ENCODE measurements around the gene RTP5.
"Not testable (repeated sequence)": the region's sequence is repeated elsewhere in the genome, so short reads cannot be mapped to it uniquely, and the experiment has no call there.

Gene RTP5

DNA sequence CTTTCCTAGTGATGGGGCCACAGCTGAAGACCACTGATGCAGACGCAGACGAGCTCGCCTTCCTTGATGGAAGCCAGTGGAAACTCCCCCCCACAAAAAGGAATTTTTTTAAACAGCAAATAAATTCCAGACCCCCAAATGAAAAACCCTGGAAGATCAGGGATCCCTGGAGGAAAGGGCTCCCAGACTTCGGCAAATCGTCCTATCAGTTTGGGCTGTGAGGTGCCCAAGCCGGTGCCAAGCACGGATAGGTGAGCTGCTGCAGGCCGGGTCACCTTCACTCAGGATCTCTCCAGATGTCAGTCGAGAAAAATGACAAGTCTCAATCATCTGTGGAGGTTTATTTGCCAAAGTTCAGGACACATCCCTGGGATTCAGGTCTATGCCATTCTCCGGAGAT is 42.0 kb downstream of the RTP5 start:
- no peaks in the 10 kb centered on the region for H3K27me3 ChIP-seq (ENCODE audit: control insufficient read depth, insufficient read depth, low read length)
- H3K4me3 ChIP-seq (ENCODE audit: low read length): no peak overlapping the region
- no peaks in the 10 kb centered on the region for H3K4me1 ChIP-seq (ENCODE audit: control insufficient read depth, insufficient read depth, low read length)
- no peak overlapping the region for H3K27ac ChIP-seq (ENCODE audit: low read depth, low read length)
- H3K9ac ChIP-seq (ENCODE audit: low read length): no peak overlapping the region
- no peaks in the 10 kb centered on the region for H3K36me3 ChIP-seq (ENCODE audit: control insufficient read depth, insufficient read depth, low read length)

DNA sequence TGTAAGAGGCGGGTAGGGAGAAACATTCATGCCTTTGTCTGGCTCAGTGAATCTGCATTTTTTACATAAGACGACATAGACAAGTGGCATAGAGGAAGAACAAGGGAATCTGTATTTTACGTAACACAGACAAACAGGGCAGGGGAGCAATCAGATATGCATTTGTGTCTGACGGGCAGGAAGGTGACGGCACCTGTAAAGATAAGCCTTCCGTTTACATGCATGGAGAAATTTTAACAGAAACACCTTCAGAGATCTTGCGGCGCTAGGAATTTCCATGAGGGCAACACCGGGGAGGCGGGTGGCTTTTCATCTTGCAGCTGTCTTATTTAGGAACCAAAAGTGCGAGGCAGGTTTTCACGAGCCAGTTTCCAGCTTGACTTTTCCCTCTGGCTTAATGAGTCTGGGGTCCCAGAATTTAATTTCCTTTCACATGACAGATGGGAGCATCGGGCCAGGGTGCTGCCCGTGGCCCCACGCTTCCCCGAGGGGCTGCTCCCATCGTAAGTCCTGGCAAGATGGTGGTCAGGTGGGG is 42.6 kb downstream of the RTP5 start:
- Histone ChIP-seq H3K27ac (ENCODE audit: low read depth, low read length) (no peak overlapping the region), H3K9ac (ENCODE audit: low read length) (no peak overlapping the region), H3K36me3 (ENCODE audit: control insufficient read depth, insufficient read depth, low read length) (no peaks in the 10 kb centered on the region), H3K27me3 (ENCODE audit: control insufficient read depth, insufficient read depth, low read length) (no peaks in the 10 kb centered on the region), H3K4me1 (ENCODE audit: control insufficient read depth, insufficient read depth, low read length) (no peaks in the 10 kb centered on the region), H3K4me3 (ENCODE audit: low read length) (no peak overlapping the region)

DNA sequence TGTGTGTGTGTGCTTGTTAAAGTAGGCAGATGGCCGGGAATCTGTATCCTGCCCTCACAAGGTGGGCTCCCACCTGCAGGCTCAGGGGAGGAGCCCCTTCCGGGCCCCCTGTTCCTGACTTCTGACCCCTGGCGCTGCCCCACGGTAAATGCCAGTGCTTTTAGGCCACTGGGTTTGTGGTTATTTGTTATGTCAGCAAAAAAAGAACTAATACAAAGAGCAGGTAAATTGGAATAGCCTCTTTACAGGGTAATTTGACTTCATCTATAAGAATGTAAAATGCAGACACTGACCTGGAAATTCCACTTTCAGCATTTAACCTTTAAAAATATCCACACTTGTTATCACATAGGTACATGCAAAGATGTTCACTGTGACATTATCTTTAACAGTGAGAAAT is 44.2 kb downstream of the RTP5 start:
- H3K9ac ChIP-seq (ENCODE audit: low read length): no peak overlapping the region
- H3K27ac ChIP-seq (ENCODE audit: low read depth, low read length): no peak overlapping the region
- H3K27me3 ChIP-seq (ENCODE audit: control insufficient read depth, insufficient read depth, low read length): no peaks in the 10 kb centered on the region
- no peak overlapping the region for H3K4me3 ChIP-seq (ENCODE audit: low read length)
- no peaks in the 10 kb centered on the region for H3K4me1 ChIP-seq (ENCODE audit: control insufficient read depth, insufficient read depth, low read length)
- H3K36me3 ChIP-seq (ENCODE audit: control insufficient read depth, insufficient read depth, low read length): no peaks in the 10 kb centered on the region

DNA sequence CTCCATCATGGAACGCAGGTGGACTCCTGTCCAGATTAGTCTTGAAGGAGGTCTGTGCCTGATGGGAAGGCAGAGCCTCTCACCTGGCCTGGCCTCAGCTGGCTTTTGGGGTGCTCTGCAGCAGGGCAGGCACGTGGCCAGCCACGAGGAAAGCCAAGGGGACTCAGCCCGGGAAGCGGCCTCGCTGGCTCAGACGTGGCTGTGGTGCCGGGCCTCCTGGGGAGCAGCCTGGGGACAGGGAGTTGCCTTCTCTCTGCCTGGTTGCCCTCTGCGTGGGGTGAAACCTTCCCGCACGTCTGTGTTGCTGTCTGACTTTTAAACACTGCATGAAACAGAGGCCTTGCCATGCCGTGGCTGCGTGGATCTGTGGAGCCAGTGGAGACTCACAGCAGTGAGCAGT is 45.0 kb downstream of the RTP5 start:
- Histone ChIP-seq H3K4me3 (ENCODE audit: low read length) (no peak overlapping the region), H3K27ac (ENCODE audit: low read depth, low read length) (no peak overlapping the region), H3K9ac (ENCODE audit: low read length) (no peak overlapping the region), H3K36me3 (ENCODE audit: control insufficient read depth, insufficient read depth, low read length) (no peaks in the 10 kb centered on the region), H3K4me1 (ENCODE audit: control insufficient read depth, insufficient read depth, low read length) (no peaks in the 10 kb centered on the region), H3K27me3 (ENCODE audit: control insufficient read depth, insufficient read depth, low read length) (no peaks in the 10 kb centered on the region)

DNA sequence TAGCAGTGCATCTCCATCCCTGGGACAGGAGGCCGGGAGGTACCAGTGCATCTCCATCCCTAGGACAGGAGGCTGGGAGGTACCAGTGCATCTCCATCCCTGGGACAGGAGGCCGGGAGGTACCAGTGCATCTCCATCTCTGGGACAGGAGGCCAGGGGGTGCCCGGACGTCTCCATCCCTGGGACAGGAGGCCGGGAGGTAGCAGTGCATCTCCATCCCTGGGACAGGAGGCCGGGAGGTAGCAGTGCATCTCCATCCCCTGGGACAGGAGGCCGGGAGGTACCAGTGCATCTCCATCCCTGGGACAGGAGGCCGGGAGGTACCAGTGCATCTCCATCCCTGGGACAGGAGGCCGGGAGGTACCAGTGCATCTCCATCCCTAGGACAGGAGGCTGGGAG is 52.1 kb downstream of the RTP5 start:
- not testable (repeated sequence) for H3K9ac ChIP-seq (ENCODE audit: low read length); H3K4me3 ChIP-seq (ENCODE audit: low read length); H3K36me3 ChIP-seq (ENCODE audit: control insufficient read depth, insufficient read depth, low read length)

DNA sequence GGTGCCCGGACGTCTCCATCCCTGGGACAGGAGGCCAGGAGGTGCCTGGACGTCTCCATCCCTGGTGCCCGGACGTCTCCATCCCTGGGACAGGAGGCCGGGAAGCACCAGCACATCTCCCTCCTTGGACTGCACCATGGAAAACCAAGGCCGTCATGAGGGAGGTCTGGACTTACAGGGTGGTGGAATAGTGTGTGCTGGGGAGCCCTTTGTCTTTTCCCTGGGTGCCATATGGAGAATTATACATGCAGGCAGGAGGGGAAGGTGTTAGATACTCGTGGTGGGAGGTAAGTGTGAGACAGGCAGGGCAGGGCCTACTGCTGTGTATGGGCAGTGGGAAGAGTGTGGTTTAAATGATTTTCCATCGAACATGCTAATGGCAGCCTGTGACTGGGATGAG is 52.9 kb downstream of the RTP5 start:
- H3K9ac ChIP-seq (ENCODE audit: low read length): no peak overlapping the region
- H3K27me3 ChIP-seq (ENCODE audit: control insufficient read depth, insufficient read depth, low read length): no peaks in the 10 kb centered on the region
- no peak overlapping the region for H3K27ac ChIP-seq (ENCODE audit: low read depth, low read length)
- H3K36me3 ChIP-seq (ENCODE audit: control insufficient read depth, insufficient read depth, low read length): no peaks in the 10 kb centered on the region
- H3K4me1 ChIP-seq (ENCODE audit: control insufficient read depth, insufficient read depth, low read length): no peaks in the 10 kb centered on the region
- no peak overlapping the region for H3K4me3 ChIP-seq (ENCODE audit: low read length)

More for the DNA sequence above, 52.1 kb downstream of the RTP5 start:
- H3K27ac ChIP-seq (ENCODE audit: low read depth, low read length); H3K4me1 ChIP-seq (ENCODE audit: control insufficient read depth, insufficient read depth, low read length); H3K27me3 ChIP-seq (ENCODE audit: control insufficient read depth, insufficient read depth, low read length): not testable (repeated sequence)

DNA sequence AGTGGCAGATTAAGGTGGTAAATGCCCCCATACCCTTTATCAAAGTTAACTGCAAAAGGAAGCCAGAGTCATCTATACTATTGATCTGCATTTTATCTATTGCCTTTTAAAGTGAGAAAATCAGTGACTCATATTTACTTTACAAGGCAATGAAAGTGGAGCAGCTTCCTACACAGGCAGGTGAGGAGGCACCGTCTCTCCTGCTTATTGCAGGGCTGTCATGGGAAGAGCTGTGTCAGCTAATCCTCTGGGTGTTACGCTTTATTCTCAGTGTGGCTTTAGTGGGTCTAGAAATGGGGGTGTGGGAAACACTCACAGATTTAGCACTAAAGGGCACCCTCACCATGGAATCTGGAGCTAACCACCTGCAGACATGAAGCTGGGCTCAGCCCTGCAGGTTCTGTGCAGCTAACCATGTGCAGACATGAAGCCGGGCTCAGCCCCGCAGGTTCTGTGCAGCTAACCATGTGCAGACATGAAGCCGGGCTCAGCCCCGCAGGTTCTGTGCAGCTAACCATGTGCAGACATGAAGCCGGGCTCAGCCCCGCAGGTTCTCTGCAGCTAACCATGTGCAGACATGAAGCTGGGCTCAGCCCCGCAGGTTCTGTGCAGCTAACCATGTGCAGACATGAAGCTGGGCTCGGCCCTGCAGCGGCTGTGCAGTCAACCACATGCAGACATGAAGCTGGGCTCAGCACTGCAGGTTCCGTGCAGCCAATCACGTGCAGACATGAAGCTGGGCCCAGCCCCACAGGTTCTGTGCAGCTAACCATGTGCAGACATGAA is 53.5 kb downstream of the RTP5 start:
- not testable (repeated sequence) for H3K4me3 ChIP-seq (ENCODE audit: low read length); H3K9ac ChIP-seq (ENCODE audit: low read length); H3K4me1 ChIP-seq (ENCODE audit: control insufficient read depth, insufficient read depth, low read length); H3K27ac ChIP-seq (ENCODE audit: low read depth, low read length); H3K27me3 ChIP-seq (ENCODE audit: control insufficient read depth, insufficient read depth, low read length); H3K36me3 ChIP-seq (ENCODE audit: control insufficient read depth, insufficient read depth, low read length)

Measured in rectal smooth muscle tissue (tissue), 1 donor.